ENCODE measurements around the gene TRPC6. TPM values are rescaled to one million over a fixed set of nuclear protein-coding genes. Genes with fewer than 3 reads are reported as not detected.
A peak's percentile ranks its signal among the peaks of the same experiment; 100 is the strongest.

TRPC6 gene
- total RNA-seq, 6 donors from 2014 or later: 10.5 to 62.9 (median 18.0) TPM

DNA sequence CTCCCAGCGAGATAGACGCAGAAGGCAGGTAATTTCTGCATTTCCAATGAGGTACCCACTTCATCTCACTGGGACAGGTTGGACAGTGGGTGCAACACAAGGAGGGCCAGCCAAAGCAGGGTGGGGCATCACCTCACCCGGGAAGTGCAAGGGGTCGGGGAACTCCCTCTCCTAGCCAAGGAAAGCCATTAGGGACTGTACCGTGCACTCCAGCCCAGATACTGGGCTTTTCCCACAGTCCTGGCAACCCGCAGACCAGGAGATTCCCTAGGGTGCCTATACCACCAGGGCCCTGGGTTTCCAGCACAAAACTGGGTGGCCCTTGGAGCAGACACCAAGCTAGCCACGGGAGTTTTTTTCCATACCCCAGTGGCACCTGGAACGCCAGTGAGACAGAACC lies 17.2 kb downstream of the TRPC6 start:
- Histone ChIP-seq H3K9me3 (no peaks in the 10 kb centered on the region), H3K4me1 (no peaks in the 10 kb centered on the region), H3K27me3 (no peaks in the 10 kb centered on the region), H3K4me3 (no peak overlapping the region), H3K36me3 (no peaks in the 10 kb centered on the region), H3K27ac (no peak overlapping the region)
- no peak for ATAC-seq (ENCODE audit: low FRiP score in 2 of 2)
- DNase-seq: no peak
- 70 to 95% methylated on average over 3 to 7 of the region's 8 CpGs for WGBS, 2 donors
- TF ChIP-seq POLR2AphosphoS5 (IDR thresholded peaks at IDR 0.05) (no peak), POLR2A (IDR thresholded peaks at IDR 0.05) (no peak), EP300 (IDR thresholded peaks at IDR 0.05) (no peak)
- TF ChIP-seq, protein P1, sequence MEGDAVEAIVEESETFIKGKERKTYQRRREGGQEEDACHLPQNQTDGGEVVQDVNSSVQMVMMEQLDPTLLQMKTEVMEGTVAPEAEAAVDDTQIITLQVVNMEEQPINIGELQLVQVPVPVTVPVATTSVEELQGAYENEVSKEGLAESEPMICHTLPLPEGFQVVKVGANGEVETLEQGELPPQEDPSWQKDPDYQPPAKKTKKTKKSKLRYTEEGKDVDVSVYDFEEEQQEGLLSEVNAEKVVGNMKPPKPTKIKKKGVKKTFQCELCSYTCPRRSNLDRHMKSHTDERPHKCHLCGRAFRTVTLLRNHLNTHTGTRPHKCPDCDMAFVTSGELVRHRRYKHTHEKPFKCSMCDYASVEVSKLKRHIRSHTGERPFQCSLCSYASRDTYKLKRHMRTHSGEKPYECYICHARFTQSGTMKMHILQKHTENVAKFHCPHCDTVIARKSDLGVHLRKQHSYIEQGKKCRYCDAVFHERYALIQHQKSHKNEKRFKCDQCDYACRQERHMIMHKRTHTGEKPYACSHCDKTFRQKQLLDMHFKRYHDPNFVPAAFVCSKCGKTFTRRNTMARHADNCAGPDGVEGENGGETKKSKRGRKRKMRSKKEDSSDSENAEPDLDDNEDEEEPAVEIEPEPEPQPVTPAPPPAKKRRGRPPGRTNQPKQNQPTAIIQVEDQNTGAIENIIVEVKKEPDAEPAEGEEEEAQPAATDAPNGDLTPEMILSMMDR (IDR thresholded peaks at IDR 0.05): no peak

DNA sequence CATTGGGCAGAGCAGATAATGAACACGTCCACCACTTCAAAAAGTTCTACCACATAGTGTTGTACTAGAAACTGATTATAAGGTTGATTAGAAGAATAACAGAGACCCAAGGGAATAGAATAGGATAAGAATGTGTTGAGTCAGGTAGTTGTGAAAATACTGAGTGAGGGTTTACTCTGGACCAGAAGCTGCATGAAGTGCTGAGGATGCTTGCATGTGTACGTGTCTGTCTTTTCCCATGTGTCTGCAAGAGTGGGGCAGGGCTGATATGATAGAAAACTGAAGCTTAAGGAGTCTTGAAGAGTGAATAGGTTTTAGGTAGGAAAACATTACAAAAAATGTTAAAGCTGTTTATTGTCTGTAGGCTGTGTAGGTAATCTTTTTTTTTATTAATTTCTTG lies 20.6 kb downstream of the TRPC6 start:
- Histone ChIP-seq H3K4me1 (no peaks in the 10 kb centered on the region), H3K4me3 (no peak overlapping the region), H3K9me3 (no peaks in the 10 kb centered on the region), H3K36me3 (no peaks in the 10 kb centered on the region), H3K27me3 (no peaks in the 10 kb centered on the region), H3K27ac (no peak overlapping the region)
- no peak for ATAC-seq (ENCODE audit: low FRiP score in 2 of 2)
- TF ChIP-seq EP300 (IDR thresholded peaks at IDR 0.05): no peak
- no peak for TF ChIP-seq POLR2A (IDR thresholded peaks at IDR 0.05)
- TF ChIP-seq, protein P1 (IDR thresholded peaks at IDR 0.05): no peak
- TF ChIP-seq POLR2AphosphoS5 (IDR thresholded peaks at IDR 0.05): no peak
- no peak for DNase-seq
- 77 to 89% methylated on average over 2 of the region's 2 CpGs for WGBS, 2 donors

DNA sequence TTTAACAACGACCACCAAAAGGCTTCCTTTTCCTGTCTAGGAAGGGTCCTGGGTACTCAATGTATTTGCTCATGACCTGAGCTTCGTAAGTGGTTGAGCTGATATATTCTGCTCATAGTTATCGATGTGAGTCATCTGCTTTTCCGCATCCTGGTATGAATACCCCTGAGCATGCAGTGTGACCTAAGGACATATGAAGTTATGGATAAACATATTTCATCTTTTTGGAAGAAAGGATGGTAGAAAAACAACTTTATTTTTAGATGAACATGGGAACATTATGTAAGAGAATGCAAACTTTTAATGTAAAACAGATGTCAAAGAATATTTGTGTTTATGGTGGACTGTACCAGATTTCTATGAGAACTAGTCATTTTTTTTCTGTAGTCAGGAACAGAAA lies 28.4 kb downstream of the TRPC6 start:
- Histone ChIP-seq H3K9me3 (no peaks in the 10 kb centered on the region), H3K4me1 (no peaks in the 10 kb centered on the region), H3K27ac (no peak overlapping the region), H3K4me3 (no peak overlapping the region), H3K36me3 (no peaks in the 10 kb centered on the region), H3K27me3 (no peaks in the 10 kb centered on the region)
- ATAC-seq (ENCODE audit: low FRiP score in 2 of 2): no peak
- TF ChIP-seq, protein P1 (IDR thresholded peaks at IDR 0.05): no peak
- no peak for TF ChIP-seq EP300 (IDR thresholded peaks at IDR 0.05)
- DNase-seq: no peak
- 63 to 74% methylated on average over 4 of the region's 4 CpGs for WGBS, 2 donors

DNA sequence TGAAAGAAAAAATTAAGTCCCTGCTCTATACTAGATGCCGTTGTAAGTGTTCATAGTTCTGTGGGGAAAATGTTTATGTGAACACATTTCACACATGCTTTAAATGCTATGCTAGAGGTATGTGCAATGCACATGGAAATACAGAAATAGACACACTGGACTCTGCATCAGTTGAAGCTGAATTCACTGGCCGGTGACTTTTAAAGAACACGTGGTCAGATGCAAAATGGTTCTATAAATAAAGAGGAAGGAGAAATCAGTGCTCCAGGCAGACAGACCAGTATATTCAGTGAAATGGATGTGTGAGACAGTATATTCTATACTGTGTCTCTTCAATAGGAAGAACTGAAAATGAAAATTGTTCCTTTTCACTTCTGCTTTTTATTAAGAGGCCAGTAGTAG lies 29.9 kb downstream of the TRPC6 start:
- 48 to 72% methylated on average over 3 of the region's 3 CpGs for WGBS, 2 donors
- DNase-seq: no peak
- peak in 1 of 2 donors; percentile 43 for ATAC-seq (ENCODE audit: low FRiP score in 2 of 2)

DNA sequence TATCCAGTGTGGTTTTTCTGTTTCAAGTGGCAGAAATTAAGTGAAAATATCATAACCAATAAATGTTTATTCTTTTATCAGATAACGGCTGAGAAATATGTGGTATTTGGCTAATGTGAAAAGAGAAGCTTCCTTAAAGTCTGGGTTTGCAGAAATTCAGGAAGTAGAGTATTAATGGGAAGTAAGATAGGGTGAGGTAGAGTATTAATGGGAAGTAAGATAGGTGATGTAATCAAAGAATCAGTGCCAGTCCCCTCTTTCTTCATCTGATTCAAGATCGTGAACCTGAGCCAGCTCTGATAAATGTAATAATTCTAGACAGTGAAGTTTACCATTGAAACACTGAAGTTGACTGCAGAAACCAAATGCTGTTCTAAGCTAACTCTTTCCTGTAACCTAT lies 30.9 kb downstream of the TRPC6 start:
- Histone ChIP-seq H3K9me3 (no peaks in the 10 kb centered on the region), H3K27ac (no peak overlapping the region), H3K4me3 (no peak overlapping the region), H3K36me3 (no peaks in the 10 kb centered on the region), H3K4me1 (no peaks in the 10 kb centered on the region), H3K27me3 (no peaks in the 10 kb centered on the region)
- TF ChIP-seq, protein P1 (IDR thresholded peaks at IDR 0.05): no peak
- TF ChIP-seq POLR2A (IDR thresholded peaks at IDR 0.05) (no peak), EP300 (IDR thresholded peaks at IDR 0.05) (no peak)
- DNase-seq (no peak), ATAC-seq (ENCODE audit: low FRiP score in 2 of 2) (peak in 1 of 2 donors; percentile 67)
- WGBS, 2 donors: 23 to 34% methylated on average over 2 of the region's 2 CpGs

More for the DNA sequence above, 29.9 kb downstream of the TRPC6 start:
- no peaks in the 10 kb centered on the region for H3K4me1 ChIP-seq
- H3K4me3 ChIP-seq: no peak overlapping the region
- H3K36me3 ChIP-seq: no peaks in the 10 kb centered on the region
- no peaks in the 10 kb centered on the region for H3K27me3 ChIP-seq
- no peak overlapping the region for H3K27ac ChIP-seq
- H3K9me3 ChIP-seq: no peaks in the 10 kb centered on the region
- TF ChIP-seq POLR2AphosphoS5 (IDR thresholded peaks at IDR 0.05): no peak
- TF ChIP-seq EP300 (IDR thresholded peaks at IDR 0.05): no peak
- TF ChIP-seq, protein P1 (IDR thresholded peaks at IDR 0.05): no peak
- no peak for TF ChIP-seq POLR2A (IDR thresholded peaks at IDR 0.05)
